Nephron (organoid): ENCODE results near the gene SLC6A7.
A peak's percentile ranks its signal among the peaks of the same experiment; 100 is the strongest.

Experiments used
- H3K27ac Mint-ChIP-seq, 3 experiments: 2 replicates each; pipeline ENCODE4 v1.8.0; 2020; ENCODE audit warnings: mixed read lengths in 3 of 3, mild to moderate bottlenecking in 2 of 3, moderate library complexity in 1 of 3
- H3K27me3 Mint-ChIP-seq: 2 replicates; pipeline ENCODE4 v1.8.0; 2021; ENCODE audit warnings: low read depth, mild to moderate bottlenecking, moderate library complexity, mixed read lengths
- H3K36me3 Mint-ChIP-seq: 2 replicates; pipeline ENCODE4 v1.8.0; 2020; ENCODE audit warnings: low read depth, mixed read lengths
- H3K4me1 Mint-ChIP-seq: 2 replicates; pipeline ENCODE4 v1.8.0; 2020; ENCODE audit warnings: mixed read lengths
- H3K4me3 Mint-ChIP-seq, 3 experiments: 2 replicates each; pipeline ENCODE4 v1.8.0; 2020; ENCODE audit warnings: mild to moderate bottlenecking in 3 of 3, mixed read lengths in 3 of 3, moderate library complexity in 2 of 3
- H3K9me3 Mint-ChIP-seq: 2 replicates; pipeline ENCODE4 v1.8.0; 2020; ENCODE audit warnings: mixed read lengths
- CTCF ChIP-seq, 3 experiments: fragments of 200-600 bp; sonication (generic); IDR thresholded peaks; one replicate each; pipeline ENCODE4 v1.5.0; 2021; ENCODE audit warnings: antibody characterized with exemption in 3 of 3; ENCODE audit not compliant: unreplicated experiment in 3 of 3

Gene SLC6A7

GRCh38 chr5:150234576-150235499 is 45.0 kb downstream of the SLC6A7 start:
- H3K27me3 Mint-ChIP-seq: no peaks in the 10 kb centered on the region
- peaks cover 25% of the 10 kb centered on the region for H3K4me1 Mint-ChIP-seq
- H3K4me3 Mint-ChIP-seq: no peak overlapping the region
- no peak for TF ChIP-seq CTCF (IDR thresholded peaks at IDR 0.05; ENCODE audit: unreplicated experiment in 3 of 3)
- H3K36me3 Mint-ChIP-seq: peaks cover 3% of the 10 kb centered on the region
- H3K9me3 Mint-ChIP-seq: no peaks in the 10 kb centered on the region
- peak overlapping the region; percentile 68 to 90 (median 80) for H3K27ac Mint-ChIP-seq

GRCh38 chr5:150235500-150235854 is 45.6 kb downstream of the SLC6A7 start:
- peaks cover 24% of the 10 kb centered on the region for H3K4me1 Mint-ChIP-seq
- no peaks in the 10 kb centered on the region for H3K9me3 Mint-ChIP-seq

GRCh38 chr5:150236313-150236712 is 46.5 kb downstream of the SLC6A7 start:
- Mint-ChIP-seq H3K4me1 (peaks cover 19% of the 10 kb centered on the region), H3K27ac (peak overlapping the region; percentile 68 to 90 (median 80)), H3K27me3 (no peaks in the 10 kb centered on the region), H3K4me3 (no peak overlapping the region), H3K9me3 (no peaks in the 10 kb centered on the region), H3K36me3 (no peaks in the 10 kb centered on the region)
- TF ChIP-seq CTCF (IDR thresholded peaks at IDR 0.05; ENCODE audit: unreplicated experiment in 3 of 3): no peak

More at GRCh38 chr5:150235500-150235854, 45.6 kb downstream of the SLC6A7 start:
- Mint-ChIP-seq H3K4me3 (no peak overlapping the region), H3K36me3 (peaks cover 3% of the 10 kb centered on the region), H3K27ac (peak overlapping the region; percentile 68 to 90 (median 80)), H3K27me3 (no peaks in the 10 kb centered on the region)
- TF ChIP-seq CTCF (IDR thresholded peaks at IDR 0.05; ENCODE audit: unreplicated experiment in 3 of 3): no peak

GRCh38 chr5:150236981-150237754 is 47.3 kb downstream of the SLC6A7 start:
- H3K27me3 Mint-ChIP-seq: no peaks in the 10 kb centered on the region
- H3K9me3 Mint-ChIP-seq: no peaks in the 10 kb centered on the region
- H3K4me1 Mint-ChIP-seq: peaks cover 26% of the 10 kb centered on the region
- peak overlapping the region in 2 of 3 experiments; percentile 15 to 56 for H3K27ac Mint-ChIP-seq
- H3K4me3 Mint-ChIP-seq: no peak overlapping the region
- TF ChIP-seq CTCF (IDR thresholded peaks at IDR 0.05; ENCODE audit: unreplicated experiment in 3 of 3): no peak
- H3K36me3 Mint-ChIP-seq: no peaks in the 10 kb centered on the region

GRCh38 chr5:150238646-150239045 is 48.8 kb downstream of the SLC6A7 start:
- no peaks in the 10 kb centered on the region for H3K36me3 Mint-ChIP-seq
- no peaks in the 10 kb centered on the region for H3K9me3 Mint-ChIP-seq
- no peak overlapping the region for H3K4me3 Mint-ChIP-seq
- no peak for TF ChIP-seq CTCF (IDR thresholded peaks at IDR 0.05; ENCODE audit: unreplicated experiment in 3 of 3)
- no peak overlapping the region for H3K27ac Mint-ChIP-seq
- H3K4me1 Mint-ChIP-seq: peaks cover 37% of the 10 kb centered on the region
- peaks cover 8% of the 10 kb centered on the region for H3K27me3 Mint-ChIP-seq
